HG03520 (cell line): ENCODE results near the gene HS3ST1.

Source experiments
- ATAC-seq: cut with Tn5 transposase; IDR thresholded peaks from one replicate; pipeline ENCODE4 v1.9.1; 2021; ENCODE audit warnings: mild to moderate bottlenecking, moderate library complexity; ENCODE audit not compliant: unreplicated experiment

HS3ST1 gene

DNA sequence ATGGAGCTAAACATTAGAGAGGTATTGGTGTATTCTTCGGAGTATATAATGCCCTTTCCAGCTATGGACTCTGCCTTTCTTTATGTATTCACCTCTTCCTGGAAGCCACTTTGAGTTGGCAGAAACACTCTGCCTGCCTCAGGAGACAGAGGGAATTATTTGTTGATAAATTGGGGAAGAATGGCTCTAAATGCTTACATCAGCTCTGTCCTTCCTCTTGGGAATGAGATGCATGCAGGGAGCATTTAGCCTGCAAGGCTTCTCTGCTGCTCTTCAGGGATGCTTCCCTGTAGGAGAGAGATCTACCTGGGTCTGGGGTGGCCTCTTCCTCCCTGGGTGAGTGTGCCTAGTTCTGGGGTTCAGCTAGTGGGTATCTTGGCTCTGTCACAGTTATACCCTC is 6.9 kb upstream of the HS3ST1 start:
- no peak for ATAC-seq

DNA sequence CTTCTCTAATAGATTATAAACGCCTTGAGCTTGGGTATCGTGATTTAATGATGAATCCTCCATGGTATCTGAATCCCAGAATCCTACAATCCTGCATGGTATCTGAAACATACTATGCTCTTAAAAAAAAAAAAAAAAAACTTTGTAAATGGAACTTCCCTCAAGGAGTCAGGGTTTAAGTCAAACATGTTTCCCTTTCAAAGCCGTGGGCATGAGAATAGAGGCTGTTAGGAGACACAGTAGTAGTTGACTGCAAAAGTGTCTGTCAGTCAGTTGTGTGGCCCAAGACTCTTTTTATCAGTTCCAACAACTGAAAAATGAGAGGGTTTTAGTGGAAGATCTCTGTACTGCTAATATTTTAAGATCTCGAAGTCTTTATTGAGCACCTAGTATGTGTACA is 2.4 kb upstream of the HS3ST1 start:
- ATAC-seq: no peak

- no peak for ATAC-seq
These were observed 1.8 kb upstream of the HS3ST1 start for GRCh38 chr4:11430536-11430935.

GRCh38 chr4:11429699-11430045 is 978 bp upstream of the HS3ST1 start:
- ATAC-seq: no peak

DNA sequence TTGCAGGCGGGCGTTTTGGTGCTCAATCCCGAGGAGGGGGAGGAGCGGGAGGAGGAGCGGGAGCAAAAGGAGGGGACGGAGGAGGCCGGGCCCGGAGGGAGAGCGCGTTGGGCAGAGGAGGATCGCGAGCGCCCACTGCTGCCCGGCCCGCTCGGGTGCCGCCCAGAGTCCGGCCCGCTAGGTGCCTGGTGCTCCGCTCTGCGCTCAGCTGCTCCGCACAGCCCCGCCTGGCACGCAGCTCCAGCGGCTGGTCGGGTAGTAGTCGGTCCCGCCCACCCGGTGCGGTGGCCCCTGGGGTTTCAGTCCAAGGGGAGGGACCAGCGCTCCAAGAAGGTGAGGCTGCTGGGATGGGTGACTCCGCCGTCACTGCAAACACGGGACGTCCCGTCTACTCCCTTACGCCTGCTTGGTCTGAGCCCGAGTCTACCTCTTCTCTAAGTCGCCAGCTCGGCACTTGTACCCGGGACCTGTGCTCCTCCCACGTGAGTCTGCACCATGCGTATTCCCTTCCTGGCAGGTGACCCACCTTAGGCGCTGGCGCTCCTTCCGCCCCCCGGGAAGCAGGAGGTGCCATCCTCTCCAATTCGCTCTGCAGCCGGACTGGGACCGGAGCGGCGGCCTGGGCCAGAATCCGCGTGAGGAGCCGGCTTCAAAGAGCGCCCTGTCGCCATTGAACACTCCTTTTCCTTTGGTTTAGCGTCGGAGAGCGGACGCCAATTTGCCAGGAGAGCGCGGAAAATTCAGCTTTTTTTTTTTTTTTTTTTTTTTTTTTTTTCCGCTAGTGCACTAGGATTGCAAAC is 405 bp upstream of the HS3ST1 start:
- ATAC-seq: peak; percentile 69

GRCh38 chr4:11427121-11427996 is 1.3 kb downstream of the HS3ST1 start:
- no peak for ATAC-seq

DNA sequence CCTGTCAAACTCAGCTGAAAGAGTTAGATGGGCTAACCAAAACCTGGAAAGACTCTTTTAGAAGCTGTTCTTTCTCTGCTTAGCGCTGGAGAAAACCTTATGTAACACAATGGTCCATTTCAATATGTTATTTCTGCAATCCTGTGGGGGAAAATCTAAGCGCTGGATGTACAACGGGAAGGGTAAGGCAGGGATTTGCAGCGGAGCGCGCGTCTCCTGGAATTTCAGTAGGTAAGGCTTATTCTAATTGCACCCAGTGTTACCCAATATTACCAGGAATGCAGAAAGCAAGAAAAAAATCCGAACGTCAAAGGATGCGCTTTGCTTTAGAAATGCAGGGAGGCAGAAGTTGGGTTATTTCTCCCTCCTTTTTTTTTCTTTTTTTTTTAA is 2.0 kb downstream of the HS3ST1 start:
- no peak for ATAC-seq

GRCh38 chr4:11426003-11426402 is 2.7 kb downstream of the HS3ST1 start:
- ATAC-seq: no peak

GRCh38 chr4:11424856-11425255 is 3.8 kb downstream of the HS3ST1 start:
- ATAC-seq: no peak

- ATAC-seq: no peak
These were observed 4.7 kb downstream of the HS3ST1 start for GRCh38 chr4:11424000-11424399.

GRCh38 chr4:11423465-11423864 is 5.2 kb downstream of the HS3ST1 start:
- ATAC-seq: no peak

DNA sequence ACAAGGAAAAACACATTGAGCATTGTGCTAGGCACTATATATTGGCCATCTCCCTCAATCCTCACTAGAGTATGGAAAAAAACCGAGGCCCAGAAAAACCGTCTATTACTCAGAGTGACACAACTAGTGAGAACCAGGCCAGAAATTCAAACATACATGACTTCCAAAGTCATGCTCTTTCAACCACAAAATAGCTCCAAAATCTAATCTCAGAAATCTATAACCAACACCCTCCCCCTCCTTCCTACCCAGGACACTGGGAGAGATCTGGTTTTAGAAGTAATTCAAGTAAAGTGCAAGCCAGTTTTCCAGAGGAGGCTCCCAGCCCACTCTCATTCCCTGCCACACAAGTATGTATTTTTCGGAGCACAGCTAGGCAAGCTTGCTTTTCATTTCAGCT is 7.6 kb downstream of the HS3ST1 start:
- ATAC-seq: no peak

- no peak for ATAC-seq
These were observed 8.4 kb downstream of the HS3ST1 start for GRCh38 chr4:11420327-11420726.

GRCh38 chr4:11418610-11419009 is 10.1 kb downstream of the HS3ST1 start:
- no peak for ATAC-seq

GRCh38 chr4:11416767-11417113 is 12.0 kb downstream of the HS3ST1 start:
- ATAC-seq: no peak

DNA sequence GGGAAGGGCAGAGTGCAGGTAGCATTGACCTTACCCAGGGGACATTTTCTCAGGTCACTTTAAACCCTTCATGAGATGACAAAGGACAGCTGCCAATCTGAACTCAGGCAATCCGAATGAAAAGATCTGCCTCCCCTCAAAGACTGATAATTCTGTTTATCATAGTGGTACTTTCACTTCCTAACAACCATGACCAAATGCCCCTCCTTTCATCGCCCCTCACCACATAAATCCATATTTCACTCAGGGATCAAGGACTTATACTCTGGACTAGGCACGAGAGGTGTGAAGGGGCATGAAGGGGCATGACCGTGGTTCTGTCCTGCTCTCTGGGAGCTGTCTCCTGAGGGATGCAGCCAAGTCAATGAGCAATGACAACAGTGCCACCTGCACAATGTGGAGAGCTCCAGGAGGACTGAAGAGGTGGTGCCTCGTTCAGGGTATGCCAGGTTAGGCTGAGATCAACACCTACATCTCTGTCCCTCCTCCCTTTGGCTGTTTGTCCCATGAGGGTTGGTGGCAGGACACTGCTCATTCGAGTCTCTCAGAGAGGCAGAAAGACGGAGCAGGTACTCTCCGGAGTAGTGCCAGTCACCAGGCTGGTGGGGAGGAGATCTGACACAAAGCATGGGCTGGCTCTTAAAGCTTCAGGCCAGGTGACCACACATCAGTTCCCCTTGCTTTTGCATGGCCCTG is 12.5 kb downstream of the HS3ST1 start:
- peak; percentile 40 for ATAC-seq

GRCh38 chr4:11415409-11416070 is 13.2 kb downstream of the HS3ST1 start:
- ATAC-seq: peak; percentile 63

DNA sequence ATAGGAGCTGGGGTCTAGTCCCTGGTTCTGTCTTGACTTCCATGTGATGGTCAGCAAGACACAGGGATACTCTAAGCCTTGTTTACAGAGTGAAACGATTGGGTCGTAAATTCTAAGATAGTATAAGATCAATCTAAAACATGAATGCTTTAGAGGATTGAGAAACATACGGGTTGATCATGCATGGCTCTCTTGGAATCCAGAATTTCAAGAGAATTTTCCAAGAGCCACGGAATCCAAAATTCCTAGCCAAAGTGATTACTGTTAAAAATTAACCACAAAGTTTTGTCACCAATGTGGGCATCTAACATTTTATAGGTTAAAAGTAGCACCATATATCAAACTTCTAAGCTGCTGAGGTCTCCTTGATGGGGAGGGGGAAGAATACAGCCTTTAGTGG is 16.5 kb downstream of the HS3ST1 start:
- ATAC-seq: no peak

DNA sequence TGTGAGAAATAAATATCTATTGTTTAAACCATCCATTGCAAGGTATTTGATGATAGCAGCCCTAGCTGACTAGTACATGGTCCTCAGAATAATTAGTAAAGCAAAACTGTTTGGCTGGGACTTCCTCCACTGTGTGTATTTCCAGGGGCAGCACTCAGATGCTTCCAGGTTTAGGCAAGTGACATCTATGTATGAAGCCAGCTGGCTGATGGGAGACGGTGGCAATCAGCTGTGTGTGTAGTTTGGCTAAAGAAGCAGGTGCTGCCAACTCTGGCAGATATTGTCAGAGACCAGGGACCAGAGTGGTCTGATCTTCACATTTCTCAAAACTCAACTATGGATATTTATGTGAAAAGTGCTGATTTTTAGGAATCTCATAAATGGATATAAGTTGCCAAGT is 19.1 kb downstream of the HS3ST1 start:
- ATAC-seq: no peak

- no peak for ATAC-seq
These were observed 20.3 kb downstream of the HS3ST1 start for GRCh38 chr4:11408233-11408967.

DNA sequence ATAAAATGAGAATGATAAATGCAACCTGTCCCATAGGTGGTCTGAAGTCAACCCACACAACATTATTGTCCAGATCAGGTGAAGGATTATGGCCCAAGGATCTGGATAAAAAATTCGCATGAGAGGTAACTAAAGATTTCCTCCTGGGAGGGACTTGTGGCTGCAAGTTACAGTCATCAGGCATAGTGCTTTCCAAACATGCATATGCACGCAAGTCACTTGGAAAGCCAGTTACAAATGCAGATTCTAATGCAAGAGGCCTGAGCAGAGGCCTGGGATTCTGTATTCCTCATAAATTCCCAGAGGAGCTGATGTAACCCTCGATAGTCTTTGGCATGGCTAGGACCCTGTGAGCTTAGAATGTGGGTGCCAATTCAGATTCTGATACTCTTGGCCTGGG is 21.1 kb downstream of the HS3ST1 start:
- ATAC-seq: no peak
